GM12874 (cell line): Measurements from ENCODE around the gene IFNG-AS1.

Source experiments
- TF ChIP-seq, protein P1 (sequence below): IDR thresholded peaks from 2 replicates; pipeline ENCODE4 v1.5.1; 2011; ENCODE audit warnings: low read depth, mild to moderate bottlenecking, control low read depth, low read length, moderate library complexity; ENCODE audit not compliant: insufficient read depth

IFNG-AS1 gene

DNA sequence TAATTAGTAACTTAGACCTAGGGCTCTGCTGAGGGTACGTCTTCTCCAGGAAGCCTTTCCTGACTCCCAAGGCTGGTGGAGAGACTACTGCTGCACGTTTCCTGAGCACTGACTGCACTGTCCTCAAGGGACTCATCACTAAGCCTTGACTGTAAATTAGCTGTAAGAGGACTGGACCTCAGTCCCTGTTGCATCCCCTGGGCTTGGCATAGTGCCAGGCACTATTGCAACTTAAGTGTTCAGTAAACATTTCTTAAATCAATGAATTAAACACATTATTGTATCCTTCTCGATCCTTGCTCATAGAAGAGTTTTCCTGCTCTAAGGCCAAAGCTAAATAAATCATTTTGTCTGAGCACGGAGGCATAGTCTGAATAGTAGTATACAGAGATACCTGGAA, 31.9 kb upstream of the IFNG-AS1 start:
- TF ChIP-seq, protein P1, sequence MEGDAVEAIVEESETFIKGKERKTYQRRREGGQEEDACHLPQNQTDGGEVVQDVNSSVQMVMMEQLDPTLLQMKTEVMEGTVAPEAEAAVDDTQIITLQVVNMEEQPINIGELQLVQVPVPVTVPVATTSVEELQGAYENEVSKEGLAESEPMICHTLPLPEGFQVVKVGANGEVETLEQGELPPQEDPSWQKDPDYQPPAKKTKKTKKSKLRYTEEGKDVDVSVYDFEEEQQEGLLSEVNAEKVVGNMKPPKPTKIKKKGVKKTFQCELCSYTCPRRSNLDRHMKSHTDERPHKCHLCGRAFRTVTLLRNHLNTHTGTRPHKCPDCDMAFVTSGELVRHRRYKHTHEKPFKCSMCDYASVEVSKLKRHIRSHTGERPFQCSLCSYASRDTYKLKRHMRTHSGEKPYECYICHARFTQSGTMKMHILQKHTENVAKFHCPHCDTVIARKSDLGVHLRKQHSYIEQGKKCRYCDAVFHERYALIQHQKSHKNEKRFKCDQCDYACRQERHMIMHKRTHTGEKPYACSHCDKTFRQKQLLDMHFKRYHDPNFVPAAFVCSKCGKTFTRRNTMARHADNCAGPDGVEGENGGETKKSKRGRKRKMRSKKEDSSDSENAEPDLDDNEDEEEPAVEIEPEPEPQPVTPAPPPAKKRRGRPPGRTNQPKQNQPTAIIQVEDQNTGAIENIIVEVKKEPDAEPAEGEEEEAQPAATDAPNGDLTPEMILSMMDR = no peak

DNA sequence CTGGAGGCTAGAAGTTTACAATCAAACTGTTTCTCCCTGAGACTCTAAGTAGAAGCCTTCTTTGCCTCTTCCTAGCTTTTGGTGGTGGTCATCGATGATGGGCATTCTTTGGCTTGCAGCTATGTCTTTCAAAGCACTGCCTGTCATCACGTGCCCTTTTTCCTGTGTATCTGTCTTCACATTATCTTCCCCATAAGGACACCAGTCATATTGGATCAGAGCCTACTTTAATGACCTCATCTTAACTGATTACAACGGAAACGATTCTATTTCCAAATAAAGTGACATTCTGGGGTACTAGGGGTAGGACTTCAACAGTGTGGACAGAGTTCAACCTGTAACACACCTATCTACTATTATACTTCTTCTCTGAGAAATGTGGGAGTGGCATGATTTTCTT, 31.1 kb upstream of the IFNG-AS1 start:
- TF ChIP-seq, protein P1 = no peak

DNA sequence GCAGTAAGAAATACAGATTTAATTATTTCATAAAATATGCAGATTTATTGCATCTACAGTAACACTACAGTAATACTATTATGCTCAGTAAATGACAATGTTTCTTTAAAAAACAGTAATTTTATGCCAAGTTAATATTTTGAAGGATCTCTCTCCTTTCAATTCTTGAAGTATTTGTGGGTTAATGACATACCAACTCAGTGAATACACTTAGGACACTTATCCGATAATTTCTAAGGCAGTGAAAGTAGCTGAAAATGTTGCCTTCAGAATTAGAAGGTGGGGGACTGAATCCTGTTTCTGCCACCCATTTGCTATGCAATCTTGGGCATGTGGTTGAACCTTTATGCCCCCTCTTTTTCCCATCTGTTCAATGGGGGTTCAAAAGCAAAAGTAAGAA, 24.8 kb upstream of the IFNG-AS1 start:
- TF ChIP-seq, protein P1 = no peak

DNA sequence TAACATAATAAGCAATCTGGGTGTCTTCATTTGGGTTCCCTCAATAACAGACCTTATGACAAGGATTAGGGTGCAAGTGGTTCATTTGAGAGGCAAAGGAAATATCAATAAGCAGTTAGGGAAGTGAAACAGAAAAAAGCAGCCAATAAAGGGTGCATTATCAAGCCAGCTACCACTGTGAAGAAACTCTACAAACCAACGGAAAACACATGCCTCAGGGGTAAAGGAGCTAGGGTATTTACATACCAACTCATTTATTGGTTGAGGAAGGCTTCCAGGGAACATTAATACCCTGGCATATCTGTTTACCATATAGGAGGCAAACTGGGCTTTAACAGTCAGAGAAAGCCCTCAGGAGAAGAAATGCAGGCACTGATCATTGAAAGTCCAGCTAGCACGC, 22.7 kb upstream of the IFNG-AS1 start:
- TF ChIP-seq, protein P1 = no peak

DNA sequence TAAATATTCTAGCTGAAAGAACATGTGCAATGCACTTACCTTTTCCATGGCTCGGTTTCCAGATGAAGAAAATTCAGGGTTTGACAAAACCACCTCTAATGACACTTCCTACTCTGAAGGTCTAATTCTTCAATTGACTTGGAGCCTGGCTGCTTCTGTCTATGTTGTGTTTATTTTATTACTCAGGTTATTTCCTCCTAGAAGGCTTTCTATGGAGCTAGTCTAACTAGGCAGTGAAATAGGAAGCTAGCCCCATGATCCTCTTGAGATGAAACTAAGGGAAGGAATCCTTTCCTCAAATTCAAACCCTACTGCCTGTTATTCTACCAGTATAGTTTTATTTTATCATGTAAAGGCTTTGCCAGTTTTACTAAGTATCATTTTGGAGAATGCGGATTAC, 20.9 kb upstream of the IFNG-AS1 start:
- TF ChIP-seq, protein P1 = no peak

DNA sequence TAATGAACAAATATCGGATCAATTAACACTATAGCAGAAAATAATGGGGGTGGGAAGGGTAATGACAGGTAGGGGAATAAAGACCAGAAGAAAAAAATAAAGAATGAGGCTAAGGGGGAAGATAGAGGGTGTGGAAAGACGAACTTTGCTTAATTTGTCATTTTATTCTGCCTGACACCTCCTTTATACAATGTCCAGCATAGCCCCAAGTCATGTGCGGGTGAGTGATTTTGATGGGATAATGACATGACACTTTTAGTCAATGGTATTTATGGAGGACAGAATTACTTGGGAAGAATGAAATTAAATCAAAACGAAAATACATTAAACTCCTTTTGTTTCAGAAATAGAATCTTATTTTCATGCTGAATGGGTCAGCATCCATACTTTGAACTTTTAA, 20.5 kb upstream of the IFNG-AS1 start:
- TF ChIP-seq, protein P1 = no peak

DNA sequence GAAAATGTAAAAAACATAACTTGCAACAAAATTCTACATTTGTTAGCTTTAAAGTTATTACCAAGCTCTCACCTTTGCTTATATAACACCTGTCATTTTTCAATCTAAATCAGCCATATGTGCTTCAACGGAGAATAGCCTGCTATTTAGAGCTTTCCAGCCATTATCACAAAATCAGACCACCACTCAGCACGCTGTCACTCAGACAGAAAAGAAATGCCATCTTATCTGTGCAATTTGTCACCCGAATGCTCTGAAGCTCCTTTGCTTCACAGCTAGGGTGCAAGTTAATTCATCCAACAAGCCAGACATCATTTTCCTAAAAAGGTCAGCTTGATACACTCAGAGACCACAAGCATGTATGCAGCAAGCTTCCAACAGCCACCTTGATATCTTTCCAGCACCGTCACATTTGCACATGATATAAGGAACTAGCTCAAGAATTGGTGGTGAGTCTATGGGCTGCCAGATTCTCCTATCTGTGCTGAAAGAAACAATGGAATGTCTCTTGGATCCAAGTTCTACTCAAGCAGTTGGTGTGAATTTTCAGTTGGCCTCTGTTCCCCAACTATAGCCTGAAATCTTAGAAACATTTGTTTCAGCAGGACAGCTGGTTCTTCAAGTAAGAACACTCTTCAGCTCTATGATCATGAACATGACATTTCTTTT, 20.0 kb upstream of the IFNG-AS1 start:
- TF ChIP-seq, protein P1 = no peak
